Nephron (organoid): ENCODE measurements around the gene MRPL45.
A peak's percentile ranks its signal among the peaks of the same experiment; 100 is the strongest.

Source experiments
- H3K27ac Mint-ChIP-seq, 3 experiments: 2 replicates each; pipeline ENCODE4 v1.8.0; 2020; ENCODE audit warnings: mixed read lengths in 3 of 3, mild to moderate bottlenecking in 2 of 3, moderate library complexity in 1 of 3
- H3K27me3 Mint-ChIP-seq: 2 replicates; pipeline ENCODE4 v1.8.0; 2021; ENCODE audit warnings: low read depth, mild to moderate bottlenecking, moderate library complexity, mixed read lengths
- H3K36me3 Mint-ChIP-seq: 2 replicates; pipeline ENCODE4 v1.8.0; 2020; ENCODE audit warnings: low read depth, mixed read lengths
- H3K4me1 Mint-ChIP-seq: 2 replicates; pipeline ENCODE4 v1.8.0; 2020; ENCODE audit warnings: mixed read lengths
- H3K4me3 Mint-ChIP-seq, 3 experiments: 2 replicates each; pipeline ENCODE4 v1.8.0; 2020; ENCODE audit warnings: mild to moderate bottlenecking in 3 of 3, mixed read lengths in 3 of 3, moderate library complexity in 2 of 3
- H3K9me3 Mint-ChIP-seq: 2 replicates; pipeline ENCODE4 v1.8.0; 2020; ENCODE audit warnings: mixed read lengths
- TF ChIP-seq, protein P1 (sequence below), 3 experiments: fragments of 200-600 bp; sonication (generic); IDR thresholded peaks; one replicate each; pipeline ENCODE4 v1.5.0; 2021; ENCODE audit warnings: antibody characterized with exemption in 3 of 3; ENCODE audit not compliant: unreplicated experiment in 3 of 3

Gene MRPL45

GRCh38 chr17:38330941-38331411 is 34.0 kb downstream of the MRPL45 start:
- TF ChIP-seq, protein P1, sequence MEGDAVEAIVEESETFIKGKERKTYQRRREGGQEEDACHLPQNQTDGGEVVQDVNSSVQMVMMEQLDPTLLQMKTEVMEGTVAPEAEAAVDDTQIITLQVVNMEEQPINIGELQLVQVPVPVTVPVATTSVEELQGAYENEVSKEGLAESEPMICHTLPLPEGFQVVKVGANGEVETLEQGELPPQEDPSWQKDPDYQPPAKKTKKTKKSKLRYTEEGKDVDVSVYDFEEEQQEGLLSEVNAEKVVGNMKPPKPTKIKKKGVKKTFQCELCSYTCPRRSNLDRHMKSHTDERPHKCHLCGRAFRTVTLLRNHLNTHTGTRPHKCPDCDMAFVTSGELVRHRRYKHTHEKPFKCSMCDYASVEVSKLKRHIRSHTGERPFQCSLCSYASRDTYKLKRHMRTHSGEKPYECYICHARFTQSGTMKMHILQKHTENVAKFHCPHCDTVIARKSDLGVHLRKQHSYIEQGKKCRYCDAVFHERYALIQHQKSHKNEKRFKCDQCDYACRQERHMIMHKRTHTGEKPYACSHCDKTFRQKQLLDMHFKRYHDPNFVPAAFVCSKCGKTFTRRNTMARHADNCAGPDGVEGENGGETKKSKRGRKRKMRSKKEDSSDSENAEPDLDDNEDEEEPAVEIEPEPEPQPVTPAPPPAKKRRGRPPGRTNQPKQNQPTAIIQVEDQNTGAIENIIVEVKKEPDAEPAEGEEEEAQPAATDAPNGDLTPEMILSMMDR (IDR thresholded peaks at IDR 0.05; ENCODE audit: unreplicated experiment in 3 of 3): no peak
- H3K27me3 Mint-ChIP-seq: peaks cover 22% of the 10 kb centered on the region
- H3K27ac Mint-ChIP-seq: no peak overlapping the region
- no peaks in the 10 kb centered on the region for H3K36me3 Mint-ChIP-seq
- no peak overlapping the region for H3K4me3 Mint-ChIP-seq
- H3K9me3 Mint-ChIP-seq: no peaks in the 10 kb centered on the region
- H3K4me1 Mint-ChIP-seq: no peaks in the 10 kb centered on the region

DNA sequence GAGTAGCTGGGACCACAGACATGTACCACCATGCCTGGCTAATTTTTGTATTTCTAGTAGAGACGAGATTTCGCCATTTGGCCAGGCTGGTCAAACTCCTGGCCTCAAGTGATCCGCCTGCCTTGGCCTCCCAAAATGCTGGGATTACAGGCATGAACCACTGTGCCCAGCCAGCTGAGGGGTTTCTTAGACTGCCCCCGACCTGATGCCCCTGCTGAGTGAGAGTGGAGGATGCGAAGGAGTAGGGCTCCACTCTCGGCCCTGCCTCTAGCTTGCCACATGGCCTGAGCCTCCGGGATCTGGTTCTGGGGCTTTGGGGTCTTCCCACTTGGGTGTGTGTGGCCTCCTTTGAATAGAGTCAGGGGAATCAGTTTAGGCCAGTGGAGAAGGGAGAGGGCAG is 35.8 kb downstream of the MRPL45 start:
- Mint-ChIP-seq H3K27ac (no peak overlapping the region), H3K9me3 (no peaks in the 10 kb centered on the region), H3K36me3 (no peaks in the 10 kb centered on the region), H3K4me3 (no peak overlapping the region), H3K4me1 (no peaks in the 10 kb centered on the region), H3K27me3 (peaks cover 33% of the 10 kb centered on the region)
- TF ChIP-seq, protein P1 (IDR thresholded peaks at IDR 0.05; ENCODE audit: unreplicated experiment in 3 of 3): no peak

DNA sequence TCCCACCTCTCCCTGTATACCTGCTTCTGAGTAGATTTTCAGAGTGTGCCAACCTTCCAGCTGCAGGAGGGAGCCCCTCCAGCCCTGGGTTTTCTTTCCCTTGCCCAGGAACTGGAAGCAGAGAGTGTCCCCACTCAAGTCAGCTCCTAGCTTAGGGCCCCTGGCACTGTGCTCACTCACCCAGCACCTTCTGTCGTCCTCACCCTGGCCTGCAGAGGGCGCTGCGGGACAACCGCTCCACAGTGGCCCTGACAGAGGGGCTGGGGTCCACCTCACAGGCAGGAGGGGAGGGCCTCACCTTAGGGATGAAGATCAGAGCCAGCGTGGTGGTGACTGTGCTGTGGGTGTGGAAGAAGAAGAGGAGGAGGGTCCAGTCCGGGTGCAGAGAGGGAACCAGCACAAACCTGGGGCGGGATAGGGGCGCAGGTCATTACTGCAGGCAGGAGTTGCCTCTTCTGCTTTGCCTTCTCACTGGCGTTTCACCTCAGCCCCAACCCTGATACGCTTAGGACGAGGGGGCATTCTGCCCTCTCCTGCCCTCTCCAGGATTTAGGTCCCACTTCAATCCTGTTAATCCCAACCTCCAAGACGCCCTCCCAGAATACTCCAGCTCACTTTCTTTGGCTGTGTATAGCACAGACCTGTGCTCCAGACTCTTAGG is 36.8 kb downstream of the MRPL45 start:
- Mint-ChIP-seq H3K36me3 (no peaks in the 10 kb centered on the region), H3K4me1 (no peaks in the 10 kb centered on the region), H3K9me3 (no peaks in the 10 kb centered on the region), H3K4me3 (no peak overlapping the region), H3K27me3 (peaks cover 34% of the 10 kb centered on the region), H3K27ac (no peak overlapping the region)
- TF ChIP-seq, protein P1 (IDR thresholded peaks at IDR 0.05; ENCODE audit: unreplicated experiment in 3 of 3): peak; percentile 30 to 48 (median 39)

GRCh38 chr17:38334480-38335364 is 37.8 kb downstream of the MRPL45 start:
- TF ChIP-seq, protein P1 (IDR thresholded peaks at IDR 0.05; ENCODE audit: unreplicated experiment in 3 of 3): no peak

DNA sequence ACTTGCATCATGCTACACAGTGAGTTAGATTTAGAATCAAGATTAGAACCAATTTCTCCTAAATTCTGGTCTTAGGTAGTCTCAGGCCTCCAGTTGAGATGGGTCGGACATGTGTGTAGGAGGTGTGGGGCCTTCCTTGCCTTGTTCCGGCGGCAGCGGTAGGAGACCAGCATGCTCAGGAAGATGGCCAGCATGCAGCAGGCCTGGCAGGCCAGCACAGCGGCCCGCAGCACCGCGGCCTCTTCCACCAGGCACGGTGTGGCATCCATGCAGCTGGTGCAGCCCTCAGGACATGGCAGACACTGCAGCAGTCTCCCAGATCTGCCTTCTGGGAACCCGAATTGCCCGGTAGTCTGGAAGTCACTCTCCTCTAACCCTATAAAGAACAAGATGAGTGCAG is 39.9 kb downstream of the MRPL45 start:
- Mint-ChIP-seq H3K9me3 (no peaks in the 10 kb centered on the region), H3K4me1 (no peaks in the 10 kb centered on the region), H3K4me3 (no peak overlapping the region), H3K36me3 (no peaks in the 10 kb centered on the region), H3K27me3 (peaks cover 31% of the 10 kb centered on the region), H3K27ac (no peak overlapping the region)
- TF ChIP-seq, protein P1 (IDR thresholded peaks at IDR 0.05; ENCODE audit: unreplicated experiment in 3 of 3): no peak

More at GRCh38 chr17:38334480-38335364, 37.8 kb downstream of the MRPL45 start:
- Mint-ChIP-seq H3K4me3 (no peak overlapping the region), H3K36me3 (no peaks in the 10 kb centered on the region), H3K4me1 (no peaks in the 10 kb centered on the region), H3K27ac (no peak overlapping the region), H3K27me3 (peaks cover 42% of the 10 kb centered on the region), H3K9me3 (no peaks in the 10 kb centered on the region)
